ENCODE data around the gene KLF2.
"Not testable (repeated sequence)": the region's sequence is repeated elsewhere in the genome, so short reads cannot be mapped to it uniquely, and the experiment has no call there.

Gene KLF2

GRCh38 chr19:16324384-16325160 lies at the start of gene KLF2:
Gene KLF2 (plus strand): TSS chr19:16324826. CDS start chr19:16324924, 98 bp downstream.
- DNase-seq = peak; percentile 72

DNA sequence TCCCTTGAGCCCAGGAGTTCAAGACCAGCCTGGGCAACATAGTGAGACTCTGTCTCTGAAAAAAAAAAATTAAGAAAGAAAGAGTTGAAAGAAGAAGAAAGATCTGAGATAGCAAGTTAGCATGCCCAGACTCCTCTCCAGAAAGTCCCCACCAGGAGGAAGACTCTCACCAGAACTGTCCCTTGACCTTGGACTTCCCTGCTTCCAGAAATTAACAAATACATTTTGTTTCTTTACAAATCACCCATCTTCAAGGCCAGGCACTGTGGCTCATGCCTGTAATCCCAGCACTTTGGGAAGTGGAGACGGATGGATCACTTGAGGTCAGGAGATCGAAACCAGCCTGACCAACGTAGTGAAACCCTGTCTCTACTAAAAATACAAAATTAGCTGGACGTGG lies 44.3 kb upstream of the KLF2 start:
- no peak for DNase-seq

- no peak for DNase-seq
Measured at GRCh38 chr19:16281743-16282142, 42.9 kb upstream of the KLF2 start.

- DNase-seq = no peak
Measured at GRCh38 chr19:16283210-16284061, 41.2 kb upstream of the KLF2 start.

- DNase-seq = no peak
Measured at GRCh38 chr19:16284505-16284904, 40.1 kb upstream of the KLF2 start.

DNA sequence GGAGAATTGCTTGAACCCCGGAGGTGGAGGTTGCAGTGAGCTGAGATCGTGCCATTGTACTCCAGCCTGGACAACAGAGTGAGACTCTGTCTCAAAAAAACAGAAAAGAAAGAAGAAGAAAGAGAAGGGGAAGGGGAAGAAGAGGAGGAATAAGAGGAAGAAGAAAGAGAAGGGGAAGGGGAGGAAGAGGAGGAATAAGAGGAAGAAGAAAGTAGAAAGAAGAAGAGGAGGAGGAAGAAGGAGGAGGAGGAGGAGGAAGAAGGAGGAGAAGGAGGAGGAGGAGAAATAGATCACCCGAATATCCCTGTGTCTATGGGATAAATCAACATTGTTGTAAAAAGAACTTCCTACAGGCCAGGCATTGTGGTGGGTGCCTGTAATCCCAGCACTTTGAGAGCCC lies 39.5 kb upstream of the KLF2 start:
- not testable (repeated sequence) for DNase-seq

DNA sequence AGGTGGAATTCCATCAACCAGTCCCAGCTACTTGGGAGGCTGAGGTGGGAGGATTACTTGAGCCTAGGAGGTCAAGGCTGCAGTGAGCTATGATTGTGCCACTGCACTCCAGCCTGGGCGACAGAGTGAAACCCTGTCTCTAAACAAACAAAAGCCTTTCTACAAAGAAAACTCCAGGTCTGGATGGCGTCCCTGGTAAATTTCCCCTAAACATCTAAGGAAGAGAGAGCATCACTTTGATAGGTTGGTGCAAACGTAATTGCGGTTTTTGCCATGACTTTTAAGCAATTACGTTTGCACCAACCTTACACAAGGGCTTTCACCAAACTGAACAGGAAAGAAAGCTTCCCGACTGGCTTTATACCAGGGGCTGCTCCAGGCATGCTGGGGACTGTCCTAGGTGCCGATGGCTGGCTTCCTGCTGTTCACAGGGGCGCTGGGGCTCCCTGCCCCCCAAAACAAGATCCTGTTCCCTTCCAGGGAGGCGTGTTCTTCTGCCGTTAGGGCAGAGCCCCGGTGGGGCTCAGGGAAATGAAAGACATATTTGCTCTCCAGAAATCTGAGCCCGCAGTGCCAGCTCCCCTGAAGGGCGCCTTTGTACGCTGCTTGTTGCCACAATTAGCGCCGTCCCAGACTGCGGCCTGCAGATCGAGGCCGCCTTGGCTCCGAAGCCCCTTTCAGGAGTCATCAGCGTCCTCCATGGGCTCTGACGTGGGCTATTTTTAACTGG lies 38.7 kb upstream of the KLF2 start:
- peak; percentile 77 for DNase-seq

DNA sequence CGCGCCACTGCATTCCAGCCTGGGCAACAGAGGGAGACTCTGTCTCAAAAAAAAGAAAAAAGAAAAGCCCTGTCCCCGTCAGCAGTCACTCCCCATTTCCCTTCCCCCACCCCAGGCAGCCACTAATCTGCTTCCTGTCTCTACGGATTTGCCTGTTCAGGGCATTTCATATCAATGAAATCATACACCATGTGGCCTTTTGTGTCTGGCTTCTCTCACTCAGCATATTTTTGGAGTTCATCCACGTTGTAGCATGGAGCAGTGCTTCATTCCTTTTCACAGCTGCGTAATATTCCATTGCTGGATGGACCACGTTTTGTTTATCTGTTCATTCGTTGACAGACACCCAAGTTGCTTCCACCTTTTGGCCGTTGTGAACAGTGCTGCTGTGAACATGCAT lies 36.1 kb upstream of the KLF2 start:
- no peak for DNase-seq

DNA sequence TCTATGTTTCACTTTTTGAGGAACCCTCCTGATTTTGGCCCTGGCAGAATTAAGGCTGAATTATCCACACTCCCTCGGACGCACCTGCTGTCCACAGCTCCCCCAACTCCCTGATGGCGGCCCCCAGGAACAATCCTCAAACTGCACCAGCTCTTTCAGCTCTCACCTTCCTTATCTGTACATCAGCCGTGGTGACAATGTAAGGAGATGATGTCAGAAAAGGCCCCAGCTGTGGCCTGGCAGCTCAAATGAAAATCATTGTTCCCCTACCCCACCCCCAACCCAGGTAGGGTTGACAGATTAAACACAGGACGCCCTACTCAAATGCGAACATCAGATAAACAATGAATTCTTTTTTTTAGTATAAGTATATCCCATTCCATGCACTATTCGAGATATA lies 35.0 kb upstream of the KLF2 start:
- peak; percentile 69 for DNase-seq

DNA sequence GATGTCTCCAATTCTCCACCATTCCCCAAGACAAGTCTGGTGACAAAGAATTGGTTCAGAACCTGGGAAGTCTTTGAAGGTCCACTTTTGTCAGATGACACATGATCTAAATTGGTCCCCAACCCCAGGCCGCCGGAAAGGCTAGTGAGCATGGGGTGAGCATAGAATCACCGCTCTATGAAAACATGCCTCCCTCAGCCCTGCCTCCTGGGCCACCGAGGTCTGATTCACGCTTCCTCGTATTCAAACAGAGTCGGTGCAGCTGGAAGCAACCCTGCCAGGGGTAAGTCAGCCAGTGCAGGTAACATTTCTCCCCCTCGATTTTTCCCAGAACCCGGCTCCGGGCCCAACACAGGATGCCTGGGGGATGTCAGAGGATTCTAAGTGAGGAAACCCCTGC lies 33.9 kb upstream of the KLF2 start:
- DNase-seq = no peak

DNA sequence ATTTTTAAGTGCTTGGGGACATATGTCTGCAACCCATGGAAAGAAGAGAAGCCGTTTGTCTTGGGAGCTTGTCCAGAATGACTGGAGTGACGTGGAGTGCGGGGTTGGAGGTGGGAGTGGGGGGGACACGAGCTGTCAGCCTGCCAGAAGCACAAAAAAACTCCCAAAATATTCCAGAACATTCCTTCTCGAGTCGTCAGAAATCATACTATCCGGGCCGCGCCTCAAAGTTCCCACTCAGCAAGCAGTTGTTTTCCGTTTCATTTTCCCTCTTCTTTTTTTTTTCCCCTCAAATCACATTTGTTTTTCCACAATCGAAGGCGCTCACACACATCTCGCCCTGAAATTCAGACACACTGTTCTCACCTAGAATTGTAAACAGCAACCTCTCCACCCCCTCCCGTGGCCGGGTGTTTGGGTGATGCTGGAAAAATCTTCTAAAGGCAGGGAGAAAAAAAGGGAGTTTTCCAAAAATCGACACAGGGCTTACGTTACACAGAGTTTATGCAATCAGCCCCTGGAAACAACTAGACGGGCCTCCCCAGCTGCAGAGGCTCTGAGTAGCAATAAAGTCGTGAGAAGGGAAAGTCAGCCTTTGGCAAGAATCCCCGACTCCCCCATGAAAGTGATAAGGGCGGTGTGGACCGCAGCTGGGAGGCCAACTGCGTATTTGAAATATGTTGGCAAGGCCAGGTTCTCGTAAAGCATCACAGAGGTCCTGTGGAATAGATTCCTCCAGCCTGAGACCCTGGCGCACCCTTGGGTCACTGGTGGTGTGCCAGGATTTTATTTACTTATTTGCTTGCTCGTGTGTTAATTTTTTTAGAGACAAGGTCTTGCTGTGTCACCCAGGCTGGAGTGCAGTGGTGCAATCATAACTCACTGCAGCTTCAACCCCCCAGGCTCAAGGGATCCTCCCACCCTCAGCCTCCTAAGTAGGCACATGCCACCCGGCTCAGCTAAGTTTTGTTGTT lies 31.2 kb upstream of the KLF2 start:
- no peak for DNase-seq

- DNase-seq = no peak
Measured at GRCh38 chr19:16295057-16295456, 29.6 kb upstream of the KLF2 start.

- DNase-seq = no peak
Measured at GRCh38 chr19:16296713-16297112, 27.9 kb upstream of the KLF2 start.

DNA sequence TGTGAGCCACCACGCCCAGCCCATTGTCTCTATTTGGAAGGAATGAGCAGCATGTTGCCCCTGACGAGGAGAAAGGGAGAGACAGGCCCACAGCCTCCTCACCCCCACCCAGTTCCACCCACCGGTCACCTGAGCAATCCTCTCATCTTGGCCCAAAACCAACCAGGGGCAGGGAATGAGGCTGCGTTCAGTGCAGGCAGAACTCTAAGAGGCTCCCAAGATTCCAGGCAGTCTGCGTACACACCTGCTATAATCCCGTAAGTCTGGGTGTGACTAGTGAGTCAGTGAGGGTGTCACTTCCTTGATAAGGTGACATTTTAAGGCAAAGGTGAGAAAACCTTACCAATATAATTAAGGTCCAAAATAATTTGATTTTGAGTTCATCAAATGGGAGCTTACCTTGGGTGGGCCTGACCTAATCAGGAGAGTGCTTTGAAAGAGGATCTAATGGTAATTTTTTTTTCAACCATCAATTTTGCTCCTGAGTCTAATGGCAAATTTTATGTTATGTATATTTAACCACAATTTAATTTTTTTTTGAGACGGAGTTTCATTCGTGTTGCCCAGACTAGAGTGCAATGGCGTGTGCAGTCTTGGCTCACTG lies 26.9 kb upstream of the KLF2 start:
- DNase-seq = no peak

DNA sequence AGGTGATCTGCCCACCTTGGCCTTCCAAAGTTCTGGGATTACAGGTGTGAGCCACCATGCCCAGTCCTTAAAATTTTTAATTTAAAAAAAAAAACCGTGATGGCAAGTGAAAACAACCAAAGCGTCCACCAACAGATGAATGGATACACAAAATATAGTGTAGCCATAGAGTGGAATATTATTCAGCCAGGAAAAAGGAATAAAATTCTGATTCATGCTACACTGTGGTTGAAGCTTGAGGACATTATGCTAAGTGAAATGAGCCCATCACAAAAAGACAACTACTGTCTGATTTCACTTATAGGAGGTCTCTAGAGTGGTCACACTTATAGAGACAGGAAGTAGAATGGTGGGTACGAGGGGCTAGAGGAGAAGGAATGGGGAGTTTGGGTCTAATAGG lies 26.3 kb upstream of the KLF2 start:
- no peak for DNase-seq

DNA sequence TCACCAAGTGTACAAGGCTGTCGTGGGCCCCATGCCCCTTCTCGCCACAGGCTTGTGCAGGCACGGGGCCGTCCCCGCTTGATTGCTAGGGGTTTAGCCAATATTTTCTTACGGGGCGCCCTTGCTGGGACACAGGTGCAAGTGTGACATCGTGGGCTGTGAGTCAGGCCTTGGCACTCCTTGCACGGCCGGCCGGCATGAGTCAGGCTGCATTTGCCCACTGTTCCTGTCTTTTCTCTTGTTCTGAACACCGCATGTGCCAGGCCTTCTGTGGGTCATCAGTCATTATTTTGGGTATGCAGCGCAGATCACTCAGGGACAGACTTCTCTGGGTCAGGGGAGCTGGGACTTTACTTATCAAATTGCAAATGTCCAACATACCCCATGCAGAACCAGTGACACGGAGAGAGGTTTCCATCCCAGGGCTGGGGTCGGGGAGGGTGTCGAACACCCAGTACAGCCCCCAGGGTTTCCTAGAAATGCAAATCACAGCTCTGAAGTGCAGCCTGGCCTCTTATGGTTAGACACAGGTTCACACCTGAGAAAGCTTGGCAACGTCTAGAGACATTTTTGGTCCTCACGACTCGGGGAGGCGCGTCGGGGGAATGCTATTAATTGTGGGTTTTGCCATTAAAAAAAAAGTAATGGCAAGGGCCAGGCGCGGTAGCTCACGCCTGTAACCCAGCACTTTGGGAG lies 22.5 kb upstream of the KLF2 start:
- no peak for DNase-seq

GRCh38 chr19:16303755-16304154 lies 20.9 kb upstream of the KLF2 start:
- DNase-seq = no peak

DNA sequence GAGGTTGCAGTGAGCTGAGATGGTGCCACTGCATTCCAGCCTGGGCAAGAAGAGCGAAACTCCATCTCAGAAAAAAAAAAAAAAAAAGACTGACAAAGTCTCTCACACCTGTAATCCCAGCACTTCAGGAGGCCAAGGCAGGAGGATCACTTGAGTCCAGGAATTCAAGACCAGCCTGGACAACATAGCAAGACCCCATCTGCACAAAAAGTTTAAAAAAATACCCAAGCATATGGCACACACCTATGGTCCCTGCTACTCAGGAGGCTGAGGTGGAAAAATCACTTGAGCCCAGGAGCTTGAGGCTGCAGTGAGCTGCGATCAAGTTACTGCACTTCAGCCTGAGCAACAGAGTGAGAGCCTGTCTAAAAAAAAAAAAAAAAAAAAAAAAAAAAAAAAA lies 20.1 kb upstream of the KLF2 start:
- DNase-seq = not testable (repeated sequence)

GRCh38 chr19:16305060-16305459 lies 19.6 kb upstream of the KLF2 start:
- not testable (repeated sequence) for DNase-seq

DNA sequence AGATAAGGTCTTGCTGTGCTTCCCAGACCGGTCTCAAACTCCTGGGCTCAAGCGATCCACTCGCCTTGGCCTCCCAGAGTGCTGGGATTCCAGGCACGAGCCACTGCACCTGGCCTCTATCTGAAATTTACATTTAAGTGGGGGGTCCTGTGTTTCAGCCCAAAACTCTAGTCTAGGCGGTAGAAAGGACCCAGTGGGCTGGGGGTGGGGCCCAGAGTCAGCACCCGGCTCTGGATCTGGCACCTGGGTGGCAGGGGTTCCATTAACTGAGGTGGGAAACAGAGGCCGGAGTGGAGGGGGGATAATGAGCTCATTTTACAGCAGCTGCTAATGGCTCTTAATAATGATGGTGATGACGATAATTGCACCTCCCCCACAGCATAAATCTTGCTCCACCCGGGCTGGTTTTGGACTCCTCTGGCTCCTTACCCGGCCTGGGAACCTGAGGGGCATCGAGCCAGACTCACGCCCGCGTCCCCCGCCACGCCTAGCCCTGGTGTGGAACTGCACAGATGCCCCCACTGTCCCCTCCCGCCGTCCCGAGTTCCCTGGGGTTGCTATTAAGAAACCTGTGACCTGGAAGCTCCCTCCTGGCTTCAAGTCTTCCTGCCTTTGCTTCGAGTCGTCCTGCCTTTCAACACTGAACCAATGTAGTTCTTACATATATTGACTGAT lies 17.8 kb upstream of the KLF2 start:
- DNase-seq = no peak

GRCh38 chr19:16308081-16308480 lies 16.5 kb upstream of the KLF2 start:
- DNase-seq = no peak
